ENCODE data around the gene DOCK2. TPM values are rescaled to one million over a fixed set of nuclear protein-coding genes. Genes with fewer than 3 reads are reported as not detected.
"Not testable (repeated sequence)": the region's sequence is repeated elsewhere in the genome, so short reads cannot be mapped to it uniquely, and the experiment has no call there.

The DOCK2 gene
- polyA plus RNA-seq, 1 donor, result 2.6 TPM

GRCh38 chr5:169719360-169720314 lies 82.6 kb downstream of the DOCK2 start:
- no peak for DNase-seq

DNA sequence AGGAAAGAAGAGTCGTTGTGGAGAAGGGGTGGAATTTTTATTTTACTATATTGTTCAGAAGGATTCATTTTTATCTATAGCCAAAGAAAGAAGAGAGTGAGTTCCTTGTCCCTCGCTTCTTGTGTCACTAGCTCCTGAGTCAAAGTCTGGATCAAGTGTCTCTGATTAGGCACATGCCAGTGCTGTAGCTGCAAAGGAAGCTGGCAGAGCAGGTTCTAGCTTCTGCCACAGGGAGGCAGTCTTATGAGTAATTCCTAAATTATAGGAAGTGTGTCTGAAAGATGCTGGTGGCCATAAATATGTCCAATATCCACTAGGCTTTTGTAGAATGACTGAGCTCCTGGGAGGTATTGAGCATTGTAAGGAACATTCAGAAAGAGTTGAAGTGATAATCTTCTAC lies 84.7 kb downstream of the DOCK2 start:
- no peak for DNase-seq

DNA sequence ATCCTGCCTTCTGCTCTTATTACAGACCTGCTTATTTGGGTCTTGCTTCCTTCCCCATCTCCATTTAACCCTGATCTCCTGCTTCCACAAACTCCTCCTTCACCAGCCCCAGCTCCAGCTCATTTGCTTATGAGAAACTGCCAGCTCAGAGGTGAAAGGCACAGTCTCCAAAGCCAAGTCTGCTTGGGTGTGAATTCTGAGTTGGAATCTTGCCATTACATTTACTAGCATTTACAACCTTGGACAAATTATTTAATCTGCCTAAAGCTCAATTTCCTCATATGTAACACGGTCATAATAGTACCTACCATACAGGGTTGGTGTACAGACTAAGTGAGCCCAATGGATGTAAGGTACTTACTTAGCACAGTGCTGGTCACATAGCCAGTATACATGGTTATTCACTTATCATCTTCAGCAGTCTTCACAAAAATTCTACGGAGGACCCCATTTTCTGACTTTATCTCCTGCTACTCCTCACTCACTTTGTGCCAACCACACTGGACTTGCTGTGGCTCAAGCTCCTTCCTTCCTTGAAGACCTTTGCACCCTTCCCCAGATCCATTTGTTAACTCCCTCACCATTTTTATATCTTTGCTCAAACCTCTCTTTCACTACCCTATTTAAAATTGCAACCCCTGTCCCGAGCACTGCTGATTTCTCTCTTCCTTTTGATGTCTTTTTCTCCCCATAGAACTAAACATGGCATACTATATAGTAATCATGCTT lies 86.2 kb downstream of the DOCK2 start:
- no peak for DNase-seq

DNA sequence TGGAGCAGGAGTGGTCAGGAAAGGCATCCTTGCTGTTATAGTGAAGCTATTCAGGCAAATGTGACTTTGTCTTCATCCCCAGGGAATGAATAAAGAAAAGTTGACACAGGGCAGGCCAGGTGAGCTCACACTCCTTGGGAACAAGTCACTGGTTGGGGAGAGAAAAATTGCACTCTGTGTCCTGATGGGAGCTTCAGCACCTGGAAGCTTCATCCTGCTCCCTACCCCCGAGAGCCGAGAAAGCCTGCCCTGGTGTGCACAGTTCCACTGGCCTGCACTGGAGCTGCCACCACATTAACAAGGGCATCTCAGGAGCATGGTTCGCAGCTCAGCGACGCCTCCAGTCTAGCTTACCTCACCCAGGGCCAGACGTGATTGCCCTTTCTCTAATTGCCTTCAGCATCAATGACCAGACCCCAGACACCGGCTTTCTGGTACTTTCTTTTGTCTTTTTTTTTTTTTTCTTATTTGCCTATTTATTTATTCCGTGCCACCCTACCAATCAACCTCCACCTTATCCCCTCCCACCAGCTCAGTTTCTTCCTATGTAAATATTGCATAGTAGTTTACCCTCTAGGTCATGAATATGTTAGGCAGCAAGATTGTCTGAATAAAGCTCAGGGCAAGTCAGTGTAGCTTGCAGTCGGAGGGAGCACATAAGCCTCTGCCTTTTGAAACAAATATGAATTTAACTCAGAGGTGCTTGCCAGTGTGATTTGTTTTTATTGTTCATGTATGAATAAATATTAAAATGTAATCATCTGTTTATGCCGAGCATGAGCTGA lies 87.4 kb downstream of the DOCK2 start:
- DNase-seq, result no peak

GRCh38 chr5:169725665-169726064 lies 88.6 kb downstream of the DOCK2 start:
- not testable (repeated sequence) for DNase-seq

GRCh38 chr5:169728418-169728817 lies 91.3 kb downstream of the DOCK2 start:
- DNase-seq, result no peak

GRCh38 chr5:169731221-169731620 lies 94.1 kb downstream of the DOCK2 start:
- no peak for DNase-seq

GRCh38 chr5:169732841-169733240 lies 95.8 kb downstream of the DOCK2 start:
- no peak for DNase-seq

- no peak for DNase-seq
Observed at GRCh38 chr5:169735913-169736312, 98.8 kb downstream of the DOCK2 start.

GRCh38 chr5:169736653-169737052 lies 99.6 kb downstream of the DOCK2 start:
- DNase-seq, result no peak

DNA sequence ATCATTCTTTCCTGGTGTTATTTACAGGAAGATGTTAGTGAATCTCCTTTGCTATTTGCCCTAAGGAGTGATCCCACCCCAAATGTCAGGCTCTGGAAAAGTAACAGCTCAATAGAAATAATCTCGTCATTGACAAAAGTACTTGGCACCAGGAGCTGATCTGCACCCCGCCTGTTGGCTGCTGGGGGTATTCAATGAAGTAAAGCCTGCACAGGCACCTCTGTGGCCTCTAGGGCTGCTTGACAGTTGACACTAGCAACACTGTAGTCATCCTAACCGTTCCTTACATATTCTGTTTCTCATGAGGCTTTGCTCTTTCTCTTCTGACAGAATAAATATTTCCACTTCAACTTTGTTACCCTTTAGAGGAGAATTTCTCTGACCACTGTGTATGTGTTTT lies 103.4 kb downstream of the DOCK2 start:
- no peak for DNase-seq

DNA sequence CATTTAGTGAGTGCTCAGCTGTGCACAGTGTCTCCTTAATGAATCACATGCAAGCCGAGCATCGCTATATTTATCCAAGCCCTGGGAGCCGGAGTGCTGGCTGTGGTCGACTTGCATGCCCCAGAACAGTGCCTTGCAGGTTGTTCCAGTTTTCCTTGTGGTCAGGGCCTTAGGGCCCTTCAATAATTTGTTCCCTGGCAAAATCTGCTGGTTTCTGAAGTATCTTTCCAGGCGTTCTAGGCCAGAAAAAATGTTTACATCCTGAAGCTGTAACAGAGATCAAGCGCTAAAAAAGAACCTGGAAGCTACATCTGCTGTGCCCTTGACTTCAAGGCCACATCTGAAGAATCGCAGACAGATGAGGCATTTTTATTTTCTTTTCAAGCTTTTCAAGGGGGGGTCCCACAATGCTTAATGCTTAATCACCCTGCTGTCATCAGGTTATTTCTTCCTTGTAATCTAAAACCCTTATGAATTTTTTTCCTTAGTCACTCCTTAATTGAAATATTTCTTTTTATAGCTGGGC lies 105.8 kb downstream of the DOCK2 start:
- DNase-seq, result no peak

GRCh38 chr5:169744336-169744735 lies 107.3 kb downstream of the DOCK2 start:
- no peak for DNase-seq

GRCh38 chr5:169745441-169746146 lies 108.5 kb downstream of the DOCK2 start:
- no peak for DNase-seq

- DNase-seq, result no peak
Observed at GRCh38 chr5:169746147-169746694, 109.1 kb downstream of the DOCK2 start.

GRCh38 chr5:169748174-169748573 lies 111.1 kb downstream of the DOCK2 start:
- DNase-seq, result no peak

- no peak for DNase-seq
Observed at GRCh38 chr5:169749295-169749694, 112.2 kb downstream of the DOCK2 start.

GRCh38 chr5:169751490-169751889 lies 114.4 kb downstream of the DOCK2 start:
- no peak for DNase-seq

DNA sequence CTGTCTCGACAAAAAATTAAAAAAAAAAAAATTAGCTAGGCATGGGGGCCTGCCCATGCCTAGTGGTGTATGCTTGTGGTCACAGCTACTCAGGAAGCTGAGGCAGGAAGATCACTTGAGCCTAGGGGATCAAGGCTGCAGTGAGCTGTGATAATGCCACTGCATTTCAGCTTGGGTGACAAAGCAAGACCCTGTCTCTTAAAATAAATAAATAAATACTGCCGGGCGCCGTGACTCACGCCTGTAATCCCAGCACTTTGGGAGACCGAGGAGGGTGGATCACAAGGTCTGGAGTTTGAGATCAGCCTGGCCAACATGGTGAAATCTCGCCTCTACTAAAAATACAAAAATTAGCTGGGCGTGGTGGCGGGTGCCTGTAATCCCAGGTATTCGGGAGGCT lies 115.5 kb downstream of the DOCK2 start:
- not testable (repeated sequence) for DNase-seq

DNA sequence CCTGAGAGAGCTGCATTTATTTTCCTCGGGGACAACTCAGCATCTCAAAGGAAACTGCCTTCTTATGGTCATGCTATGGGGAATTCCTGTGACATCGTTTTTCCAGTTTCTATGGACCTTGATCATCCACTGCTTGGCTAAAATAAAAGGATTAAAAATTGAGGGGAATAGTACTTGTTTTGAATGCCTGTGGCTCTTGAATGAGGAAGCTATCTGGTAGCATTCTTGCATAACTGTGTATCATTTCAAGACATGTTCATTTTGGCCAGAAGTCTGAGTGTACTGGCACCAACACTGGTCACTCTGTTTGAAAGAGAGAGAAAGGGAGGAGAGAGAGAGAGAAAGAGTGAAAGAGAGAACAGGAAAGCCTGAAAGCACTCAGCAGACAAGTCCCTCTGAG lies 116.7 kb downstream of the DOCK2 start:
- no peak for DNase-seq

DNA sequence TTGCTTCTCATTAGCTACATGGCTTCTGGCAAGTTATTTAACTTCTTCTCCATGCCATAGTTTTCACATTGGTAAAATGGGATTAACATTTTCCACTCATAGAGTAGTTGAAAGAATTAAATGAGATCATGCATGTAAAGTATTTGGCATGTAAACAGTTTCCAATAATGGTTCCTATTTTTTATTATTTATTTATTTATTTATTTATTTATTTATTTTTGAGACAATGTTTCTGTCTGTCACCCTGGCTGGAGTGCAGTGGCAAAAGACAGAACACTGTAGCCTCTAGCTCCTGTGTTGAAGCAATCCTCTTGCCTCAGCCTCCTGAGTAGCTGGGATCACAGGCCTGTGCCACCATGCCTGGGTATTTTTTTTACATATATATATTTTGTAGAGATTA lies 117.7 kb downstream of the DOCK2 start:
- no peak for DNase-seq

Measured in left kidney (tissue), 2 donors.